ENCODE results near the gene LINGO4.

LINGO4 gene

GRCh38 chr1:151831256-151831591 is 26.0 kb upstream of the LINGO4 start:
- Histone ChIP-seq H3K27me3 (ENCODE audit: control insufficient read depth in 3 of 3, insufficient read depth in 3 of 3, low read depth in 1 of 3, low read length in 3 of 3) (peaks cover 0 to 51% (median 0%) of the 10 kb centered on the region in 3 experiments), H3K23ac (ENCODE audit: low read depth, low read length, poor library complexity) (peak overlapping the region; percentile 65), H2BK15ac (ENCODE audit: low read length) (no peak overlapping the region), H3K4ac (ENCODE audit: low read length) (no peak overlapping the region), H3K9ac (ENCODE audit: low read depth, low read length, poor library complexity) (no peak overlapping the region), H3K4me1 (ENCODE audit: control insufficient read depth in 2 of 2, insufficient read depth in 1 of 2, low read depth in 1 of 2, low read length in 2 of 2) (peaks cover 21 to 23% of the 10 kb centered on the region in 2 donors), H4K8ac (ENCODE audit: low read depth, low read length) (no peak overlapping the region), H4K91ac (ENCODE audit: low read depth, low read length, poor library complexity) (no peak overlapping the region), H3K4me2 (ENCODE audit: insufficient read depth, low read length, poor library complexity, severe bottlenecking) (no peak overlapping the region), H3K79me1 (ENCODE audit: low read depth, low read length) (no peaks in the 10 kb centered on the region), H3K4me3 (ENCODE audit: low read length in 2 of 2) (no peak overlapping the region), H2BK12ac (ENCODE audit: low read length) (peak overlapping the region; percentile 58), H3K27ac (replicated peaks; ENCODE audit: low read length) (no peak overlapping the region), H3K18ac (ENCODE audit: low read length) (peak overlapping the region; percentile 37), H2BK5ac (ENCODE audit: low read length) (peak overlapping the region; percentile 62), H2BK120ac (ENCODE audit: low read depth, low read length) (no peak overlapping the region), H2AK5ac (ENCODE audit: low read depth, low read length) (peak overlapping the region; percentile 56), H2AFZ (ENCODE audit: low read length) (no peak overlapping the region), H3K36me3 (replicated peaks in 1 of 2; ENCODE audit: control insufficient read depth in 2 of 2, insufficient read depth in 2 of 2, low read length in 2 of 2) (no peaks in the 10 kb centered on the region), H3K14ac (ENCODE audit: low read length) (peak overlapping the region; percentile 90), H3K9me3 (replicated peaks in 1 of 2; ENCODE audit: control insufficient read depth in 2 of 2, insufficient read depth in 1 of 2, low read depth in 1 of 2, low read length in 2 of 2) (no peaks in the 10 kb centered on the region)
- WGBS, 2 donors (ENCODE audit: extremely low coverage in 2 of 2, insufficient read length in 2 of 2, insufficient replicate concordance in 1 of 2), result no CpG with 5 or more reads among the region's 4 CpGs
- DNase-seq (ENCODE audit: low spot score), result no peak

- Histone ChIP-seq H4K8ac (ENCODE audit: low read depth, low read length) (no peak overlapping the region), H3K36me3 (replicated peaks in 1 of 2; ENCODE audit: control insufficient read depth in 2 of 2, insufficient read depth in 2 of 2, low read length in 2 of 2) (no peaks in the 10 kb centered on the region), H3K23ac (ENCODE audit: low read depth, low read length, poor library complexity) (no peak overlapping the region), H2AK5ac (ENCODE audit: low read depth, low read length) (peak overlapping the region; percentile 52), H3K4me3 (ENCODE audit: low read length in 2 of 2) (no peak overlapping the region), H2BK120ac (ENCODE audit: low read depth, low read length) (no peak overlapping the region), H3K18ac (ENCODE audit: low read length) (peak overlapping the region; percentile 80), H2AFZ (ENCODE audit: low read length) (no peak overlapping the region), H2BK5ac (ENCODE audit: low read length) (no peak overlapping the region), H2BK12ac (ENCODE audit: low read length) (peak overlapping the region; percentile 98), H3K4ac (ENCODE audit: low read length) (no peak overlapping the region), H3K27me3 (ENCODE audit: control insufficient read depth in 3 of 3, insufficient read depth in 3 of 3, low read depth in 1 of 3, low read length in 3 of 3) (peaks cover 0 to 53% (median 0%) of the 10 kb centered on the region in 3 experiments), H3K79me1 (ENCODE audit: low read depth, low read length) (no peaks in the 10 kb centered on the region), H3K4me2 (ENCODE audit: insufficient read depth, low read length, poor library complexity, severe bottlenecking) (no peak overlapping the region), H3K9me3 (replicated peaks in 1 of 2; ENCODE audit: control insufficient read depth in 2 of 2, insufficient read depth in 1 of 2, low read depth in 1 of 2, low read length in 2 of 2) (no peaks in the 10 kb centered on the region), H4K91ac (ENCODE audit: low read depth, low read length, poor library complexity) (no peak overlapping the region), H2BK15ac (ENCODE audit: low read length) (peak overlapping the region; percentile 49), H3K27ac (replicated peaks; ENCODE audit: low read length) (no peak overlapping the region), H3K14ac (ENCODE audit: low read length) (peak overlapping the region; percentile 38), H3K4me1 (ENCODE audit: control insufficient read depth in 2 of 2, insufficient read depth in 1 of 2, low read depth in 1 of 2, low read length in 2 of 2) (peaks cover 23% of the 10 kb centered on the region in 2 donors), H3K9ac (ENCODE audit: low read depth, low read length, poor library complexity) (no peak overlapping the region)
- DNase-seq (ENCODE audit: low spot score), result no peak
- no CpG with 5 or more reads among the region's 6 CpGs for WGBS, 2 donors (ENCODE audit: extremely low coverage in 2 of 2, insufficient read length in 2 of 2, insufficient replicate concordance in 1 of 2)
Observed at GRCh38 chr1:151830055-151830454, 24.8 kb upstream of the LINGO4 start.

DNA sequence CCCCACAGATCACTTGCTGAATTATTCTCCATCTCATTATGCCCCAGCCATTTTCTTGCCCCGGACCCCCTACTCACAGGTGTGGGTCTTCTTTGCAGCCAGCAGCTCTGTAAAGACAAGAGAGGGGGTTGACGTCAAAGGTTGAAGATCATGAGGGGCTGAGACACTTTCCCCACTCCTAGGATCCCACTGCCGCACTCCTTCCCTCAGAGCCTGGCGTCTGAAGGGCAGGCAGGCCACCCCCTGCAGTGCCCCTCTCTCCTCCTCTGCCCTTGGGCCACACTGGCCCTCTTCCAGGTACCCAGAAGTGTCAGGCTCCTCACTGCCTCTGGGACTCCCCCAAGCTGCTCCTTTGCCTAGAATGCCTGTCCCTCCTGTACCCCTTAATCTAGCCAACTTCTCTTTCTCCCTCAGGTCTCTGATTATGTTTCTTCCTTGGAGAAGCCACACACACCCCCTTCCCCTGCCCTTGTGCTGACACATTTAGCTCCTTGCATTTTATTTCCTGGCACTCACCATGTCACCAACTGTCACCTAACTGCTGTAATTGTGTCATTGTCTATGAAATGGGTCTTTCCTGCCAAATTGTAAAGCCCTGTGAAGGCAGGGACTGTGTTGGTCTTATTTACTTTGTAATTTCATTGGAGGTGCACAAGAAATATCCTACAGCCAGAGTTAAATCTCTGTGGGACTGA is 24.3 kb upstream of the LINGO4 start:
- Histone ChIP-seq H3K27ac (replicated peaks; ENCODE audit: low read length) (peak overlapping the region; percentile 26), H3K9me3 (replicated peaks in 1 of 2; ENCODE audit: control insufficient read depth in 2 of 2, insufficient read depth in 1 of 2, low read depth in 1 of 2, low read length in 2 of 2) (no peaks in the 10 kb centered on the region), H2BK120ac (ENCODE audit: low read depth, low read length) (no peak overlapping the region), H3K4me2 (ENCODE audit: insufficient read depth, low read length, poor library complexity, severe bottlenecking) (no peak overlapping the region), H3K4ac (ENCODE audit: low read length) (no peak overlapping the region), H3K4me1 (ENCODE audit: control insufficient read depth in 2 of 2, insufficient read depth in 1 of 2, low read depth in 1 of 2, low read length in 2 of 2) (peaks cover 23% of the 10 kb centered on the region in 2 donors), H3K4me3 (ENCODE audit: low read length in 2 of 2) (no peak overlapping the region), H3K23ac (ENCODE audit: low read depth, low read length, poor library complexity) (no peak overlapping the region), H3K79me1 (ENCODE audit: low read depth, low read length) (no peaks in the 10 kb centered on the region), H3K18ac (ENCODE audit: low read length) (peak overlapping the region; percentile 86), H4K91ac (ENCODE audit: low read depth, low read length, poor library complexity) (no peak overlapping the region), H2AK5ac (ENCODE audit: low read depth, low read length) (peak overlapping the region; percentile 52), H3K9ac (ENCODE audit: low read depth, low read length, poor library complexity) (no peak overlapping the region), H3K14ac (ENCODE audit: low read length) (no peak overlapping the region), H3K27me3 (ENCODE audit: control insufficient read depth in 3 of 3, insufficient read depth in 3 of 3, low read depth in 1 of 3, low read length in 3 of 3) (peaks cover 0 to 56% (median 0%) of the 10 kb centered on the region in 3 experiments), H4K8ac (ENCODE audit: low read depth, low read length) (no peak overlapping the region), H2BK5ac (ENCODE audit: low read length) (peak overlapping the region; percentile 49), H2AFZ (ENCODE audit: low read length) (peak overlapping the region; percentile 70), H2BK15ac (ENCODE audit: low read length) (peak overlapping the region; percentile 45), H3K36me3 (replicated peaks in 1 of 2; ENCODE audit: control insufficient read depth in 2 of 2, insufficient read depth in 2 of 2, low read length in 2 of 2) (no peaks in the 10 kb centered on the region), H2BK12ac (ENCODE audit: low read length) (peak overlapping the region; percentile 34)
- WGBS, 2 donors (ENCODE audit: extremely low coverage in 2 of 2, insufficient read length in 2 of 2, insufficient replicate concordance in 1 of 2), result no CpG with 5 or more reads among the region's 4 CpGs
- no peak for DNase-seq (ENCODE audit: low spot score)

DNA sequence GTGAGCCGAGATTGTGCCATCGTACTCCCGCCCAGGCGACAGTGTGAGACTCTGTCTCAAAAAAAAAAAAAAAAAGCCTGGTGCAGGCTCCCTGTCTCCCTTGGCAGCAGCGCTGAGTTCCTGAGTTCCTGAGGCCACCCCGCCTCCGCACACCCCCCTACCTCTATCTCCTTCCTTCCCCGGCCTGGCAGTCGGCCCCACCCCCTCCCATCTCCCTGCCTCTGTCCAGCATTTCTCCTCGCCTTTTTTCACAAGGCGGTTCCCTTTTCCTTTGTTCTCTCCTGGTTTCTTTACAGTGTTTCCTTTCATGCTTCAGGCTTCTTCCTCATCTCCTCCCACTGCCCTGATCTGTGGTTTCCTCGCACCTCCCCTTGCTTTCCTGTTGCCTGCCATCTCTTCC is 23.7 kb upstream of the LINGO4 start:
- Histone ChIP-seq H3K18ac (ENCODE audit: low read length) (no peak overlapping the region), H3K79me1 (ENCODE audit: low read depth, low read length) (no peaks in the 10 kb centered on the region), H2AK5ac (ENCODE audit: low read depth, low read length) (no peak overlapping the region), H2BK120ac (ENCODE audit: low read depth, low read length) (no peak overlapping the region), H2BK5ac (ENCODE audit: low read length) (no peak overlapping the region), H3K36me3 (replicated peaks in 1 of 2; ENCODE audit: control insufficient read depth in 2 of 2, insufficient read depth in 2 of 2, low read length in 2 of 2) (no peaks in the 10 kb centered on the region), H3K9me3 (replicated peaks in 1 of 2; ENCODE audit: control insufficient read depth in 2 of 2, insufficient read depth in 1 of 2, low read depth in 1 of 2, low read length in 2 of 2) (no peaks in the 10 kb centered on the region), H3K23ac (ENCODE audit: low read depth, low read length, poor library complexity) (no peak overlapping the region), H3K4ac (ENCODE audit: low read length) (no peak overlapping the region), H3K4me1 (ENCODE audit: control insufficient read depth in 2 of 2, insufficient read depth in 1 of 2, low read depth in 1 of 2, low read length in 2 of 2) (peaks cover 18 to 23% of the 10 kb centered on the region in 2 donors), H2BK12ac (ENCODE audit: low read length) (no peak overlapping the region), H2AFZ (ENCODE audit: low read length) (peak overlapping the region; percentile 70), H3K9ac (ENCODE audit: low read depth, low read length, poor library complexity) (no peak overlapping the region), H3K14ac (ENCODE audit: low read length) (no peak overlapping the region), H4K91ac (ENCODE audit: low read depth, low read length, poor library complexity) (no peak overlapping the region), H3K27me3 (ENCODE audit: control insufficient read depth in 3 of 3, insufficient read depth in 3 of 3, low read depth in 1 of 3, low read length in 3 of 3) (peaks cover 0 to 57% (median 0%) of the 10 kb centered on the region in 3 experiments), H4K8ac (ENCODE audit: low read depth, low read length) (no peak overlapping the region), H3K4me2 (ENCODE audit: insufficient read depth, low read length, poor library complexity, severe bottlenecking) (no peak overlapping the region), H3K27ac (replicated peaks; ENCODE audit: low read length) (peak overlapping the region; percentile 26), H3K4me3 (ENCODE audit: low read length in 2 of 2) (no peak overlapping the region), H2BK15ac (ENCODE audit: low read length) (no peak overlapping the region)
- WGBS, 2 donors (ENCODE audit: extremely low coverage in 2 of 2, insufficient read length in 2 of 2, insufficient replicate concordance in 1 of 2), result no CpG with 5 or more reads among the region's 12 CpGs
- peak; percentile 65 for DNase-seq (ENCODE audit: low spot score)

All from neuronal stem cell (in vitro differentiated cells).